ENCODE data around the gene GPANK1. TPM values are rescaled to one million over a fixed set of nuclear protein-coding genes. Genes with fewer than 3 reads are reported as not detected.

GPANK1 gene
- total and polyA plus RNA-seq, 2 of the 4 experiments (the other 2 are of a cell fraction), result 6.1 to 13.8 TPM

DNA sequence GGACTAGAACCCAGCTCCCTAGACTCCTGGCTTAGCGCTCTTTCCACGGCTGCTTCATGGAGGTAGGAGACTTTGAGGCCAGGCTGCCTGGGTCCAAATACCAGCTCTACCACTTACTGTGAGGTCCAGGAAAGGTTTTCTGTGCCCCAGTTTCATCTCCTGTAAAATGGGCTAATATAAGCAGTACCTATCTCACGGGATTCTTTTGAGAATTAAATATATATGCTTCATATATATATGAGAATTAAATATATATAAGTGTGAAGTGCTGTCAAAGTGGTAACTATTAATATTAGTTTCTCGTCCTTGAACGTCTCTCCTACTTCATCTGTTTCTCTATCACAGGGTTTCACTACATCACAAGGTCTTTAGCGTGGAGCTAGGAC is 26.3 kb upstream of the GPANK1 start:
- Histone ChIP-seq H3K27me3 (ENCODE audit: control insufficient read depth, insufficient read depth, low read length) (no peaks in the 10 kb centered on the region), H4K20me1 (ENCODE audit: insufficient read depth, low read length) (no peaks in the 10 kb centered on the region), H3K56ac (ENCODE audit: extremely low read depth, insufficient read depth, low read length) (no peak overlapping the region), H3K4me1 (ENCODE audit: control insufficient read depth, insufficient read depth, low read length) (no peaks in the 10 kb centered on the region), H2AFZ (replicated peaks; ENCODE audit: low read length, poor library complexity) (no peak overlapping the region), H2BK15ac (ENCODE audit: low read depth, low read length) (no peak overlapping the region), H2BK120ac (ENCODE audit: low read depth, low read length) (no peak overlapping the region), H3K36me3 (ENCODE audit: control insufficient read depth, insufficient read depth, low read length) (peaks cover 80% of the 10 kb centered on the region), H3K4ac (ENCODE audit: low read depth, low read length) (no peak overlapping the region), H4K91ac (ENCODE audit: insufficient read depth, low read depth, low read length) (no peak overlapping the region), H4K8ac (ENCODE audit: low read depth in 2 of 2, low read length in 2 of 2) (no peak overlapping the region), H2BK20ac (ENCODE audit: low read depth, low read length) (no peak overlapping the region), H3K18ac (ENCODE audit: low read depth, low read length) (no peak overlapping the region), H3K79me1 (ENCODE audit: low read depth in 1 of 2, low read length in 2 of 2) (peaks cover 4 to 6% of the 10 kb centered on the region in 2 experiments; a peak in 2 of 4 replicates), H2BK5ac (ENCODE audit: low read depth, low read length, poor library complexity, severe bottlenecking) (no peak overlapping the region), H3K9ac (ENCODE audit: low read depth, low read length) (no peak overlapping the region), H2AK5ac (ENCODE audit: low read depth, low read length) (no peak overlapping the region), H3K4me2 (ENCODE audit: low read depth, low read length) (no peak overlapping the region), H3K27ac (ENCODE audit: insufficient read depth, low read length) (no peak overlapping the region), H3K14ac (replicated peaks; ENCODE audit: low read depth, low read length) (no peak overlapping the region), H3K23ac (ENCODE audit: low read depth, low read length) (no peak overlapping the region), H3K4me3 (ENCODE audit: insufficient read depth, low read depth, low read length) (no peak overlapping the region), H3K9me1 (ENCODE audit: insufficient read depth, low read length) (no peaks in the 10 kb centered on the region), H4K5ac (ENCODE audit: low read depth, low read length) (no peak overlapping the region), H2AK9ac (replicated peaks; ENCODE audit: low read depth, low read length, poor library complexity) (no peak overlapping the region), H3K9me3 (ENCODE audit: control insufficient read depth, insufficient read depth, low read length) (no peaks in the 10 kb centered on the region)
- no peak for DNase-seq
- POLR2A ChIA-PET (ENCODE audit: unreplicated experiment), result no interaction called here
- intact Hi-C loops (cut with micrococcal nuclease), result no loop called here
- CTCF ChIA-PET, result no interaction called here
- in situ Hi-C loops (cut with MboI; ENCODE audit: low sequenced_read_pairs), result no loop called here
- no TSS peak for BruUV-seq (replicated peaks)
- WGBS, 2 experiments (ENCODE audit: extremely low coverage in 2 of 2, insufficient read length in 1 of 2), result no CpG with 5 or more reads among the region's 6 CpGs
- no peak for ATAC-seq (ENCODE audit: low read depth)
- dilution Hi-C loops (cut with HindIII; ENCODE audit: low sequenced_read_pairs, unreplicated experiment), result no loop called here
- no peak for TF ChIP-seq RAD21 (IDR thresholded peaks at IDR 0.05; ENCODE audit: low read length)
- TF ChIP-seq BHLHE40 (IDR thresholded peaks at IDR 0.05; ENCODE audit: low read depth, low read length), result no peak
- TF ChIP-seq CHD1 (IDR thresholded peaks at IDR 0.05; ENCODE audit: low read depth, low read length), result no peak
- TF ChIP-seq CEBPB (IDR thresholded peaks at IDR 0.05; ENCODE audit: low read depth, low read length), result no peak
- no peak for TF ChIP-seq MAZ (IDR thresholded peaks at IDR 0.05; ENCODE audit: borderline replicate concordance, low read depth, low read length)
- TF ChIP-seq RCOR1 (IDR thresholded peaks at IDR 0.05; ENCODE audit: insufficient replicate concordance, low read length), result no peak
- TF ChIP-seq, protein P1, sequence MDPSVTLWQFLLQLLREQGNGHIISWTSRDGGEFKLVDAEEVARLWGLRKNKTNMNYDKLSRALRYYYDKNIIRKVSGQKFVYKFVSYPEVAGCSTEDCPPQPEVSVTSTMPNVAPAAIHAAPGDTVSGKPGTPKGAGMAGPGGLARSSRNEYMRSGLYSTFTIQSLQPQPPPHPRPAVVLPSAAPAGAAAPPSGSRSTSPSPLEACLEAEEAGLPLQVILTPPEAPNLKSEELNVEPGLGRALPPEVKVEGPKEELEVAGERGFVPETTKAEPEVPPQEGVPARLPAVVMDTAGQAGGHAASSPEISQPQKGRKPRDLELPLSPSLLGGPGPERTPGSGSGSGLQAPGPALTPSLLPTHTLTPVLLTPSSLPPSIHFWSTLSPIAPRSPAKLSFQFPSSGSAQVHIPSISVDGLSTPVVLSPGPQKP (IDR thresholded peaks at IDR 0.05; ENCODE audit: borderline replicate concordance, low read depth, low read length), result no peak
- TF ChIP-seq MAFK (IDR thresholded peaks at IDR 0.05; ENCODE audit: low read depth, low read length), result no peak
- TF ChIP-seq RFX5 (IDR thresholded peaks at IDR 0.05; ENCODE audit: low read depth, low read length), result no peak
- TF ChIP-seq, protein P2, sequence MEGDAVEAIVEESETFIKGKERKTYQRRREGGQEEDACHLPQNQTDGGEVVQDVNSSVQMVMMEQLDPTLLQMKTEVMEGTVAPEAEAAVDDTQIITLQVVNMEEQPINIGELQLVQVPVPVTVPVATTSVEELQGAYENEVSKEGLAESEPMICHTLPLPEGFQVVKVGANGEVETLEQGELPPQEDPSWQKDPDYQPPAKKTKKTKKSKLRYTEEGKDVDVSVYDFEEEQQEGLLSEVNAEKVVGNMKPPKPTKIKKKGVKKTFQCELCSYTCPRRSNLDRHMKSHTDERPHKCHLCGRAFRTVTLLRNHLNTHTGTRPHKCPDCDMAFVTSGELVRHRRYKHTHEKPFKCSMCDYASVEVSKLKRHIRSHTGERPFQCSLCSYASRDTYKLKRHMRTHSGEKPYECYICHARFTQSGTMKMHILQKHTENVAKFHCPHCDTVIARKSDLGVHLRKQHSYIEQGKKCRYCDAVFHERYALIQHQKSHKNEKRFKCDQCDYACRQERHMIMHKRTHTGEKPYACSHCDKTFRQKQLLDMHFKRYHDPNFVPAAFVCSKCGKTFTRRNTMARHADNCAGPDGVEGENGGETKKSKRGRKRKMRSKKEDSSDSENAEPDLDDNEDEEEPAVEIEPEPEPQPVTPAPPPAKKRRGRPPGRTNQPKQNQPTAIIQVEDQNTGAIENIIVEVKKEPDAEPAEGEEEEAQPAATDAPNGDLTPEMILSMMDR (conservative IDR thresholded peaks at IDR 0.05; ENCODE audit: low read depth, low read length), result no peak
- TF ChIP-seq NFE2L2 (IDR thresholded peaks at IDR 0.05; ENCODE audit: low read depth, low read length), result no peak
- no peak for TF ChIP-seq MXI1 (IDR thresholded peaks at IDR 0.05; ENCODE audit: borderline replicate concordance, low read depth, low read length)
- TF ChIP-seq POLR2A (IDR thresholded peaks at IDR 0.05; ENCODE audit: low read depth, low read length), result no peak
- no peak for TF ChIP-seq FOS (IDR thresholded peaks at IDR 0.05; ENCODE audit: low read depth, low read length)
- TF ChIP-seq, protein P3, sequence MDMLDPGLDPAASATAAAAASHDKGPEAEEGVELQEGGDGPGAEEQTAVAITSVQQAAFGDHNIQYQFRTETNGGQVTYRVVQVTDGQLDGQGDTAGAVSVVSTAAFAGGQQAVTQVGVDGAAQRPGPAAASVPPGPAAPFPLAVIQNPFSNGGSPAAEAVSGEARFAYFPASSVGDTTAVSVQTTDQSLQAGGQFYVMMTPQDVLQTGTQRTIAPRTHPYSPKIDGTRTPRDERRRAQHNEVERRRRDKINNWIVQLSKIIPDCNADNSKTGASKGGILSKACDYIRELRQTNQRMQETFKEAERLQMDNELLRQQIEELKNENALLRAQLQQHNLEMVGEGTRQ (IDR thresholded peaks at IDR 0.05; ENCODE audit: low read depth, low read length), result no peak
- TF ChIP-seq SMC3 (IDR thresholded peaks at IDR 0.05; ENCODE audit: low read depth, low read length), result no peak

Data from IMR-90 (cell line).